Karpas-422 (cell line): ENCODE measurements around the gene PRDM16. TPM values are rescaled to one million over a fixed set of nuclear protein-coding genes. Genes with fewer than 3 reads are reported as not detected.

Experiments used
- DNase-seq: peaks from one replicate; pipeline ENCODE4 v3.0.0-alpha.2; 2015
- H2AFZ ChIP-seq: fragments of 200-600 bp; sonication (generic); 2 replicates; pipeline ENCODE4 v1.6.1; 2014; ENCODE audit warnings: antibody characterized with exemption, low read length, mixed read lengths
- H3K27ac ChIP-seq: fragments of 200-600 bp; sonication (generic); 2 replicates; pipeline ENCODE4 v1.5.1; 2014; ENCODE audit warnings: mild to moderate bottlenecking, low read length, moderate library complexity
- H3K27me3 ChIP-seq: fragments of 200-600 bp; sonication (generic); 2 replicates; pipeline ENCODE4 v1.6.1; 2014; ENCODE audit warnings: low read length, mixed read lengths
- H3K36me3 ChIP-seq: fragments of 200-600 bp; sonication (generic); 2 replicates; pipeline ENCODE4 v1.6.1; 2014; ENCODE audit warnings: low read length, mixed read lengths; ENCODE audit not compliant: insufficient read depth
- H3K4me1 ChIP-seq: fragments of 200-600 bp; sonication (generic); 2 replicates; pipeline ENCODE4 v1.6.1; 2014; ENCODE audit warnings: mild to moderate bottlenecking, low read length, mixed read lengths
- H3K4me2 ChIP-seq: fragments of 200-600 bp; sonication (generic); 2 replicates; pipeline ENCODE4 v1.6.1; 2014; ENCODE audit warnings: low read length, low read depth, mild to moderate bottlenecking; ENCODE audit not compliant: poor library complexity, severe bottlenecking
- H3K4me3 ChIP-seq: fragments of 200-600 bp; sonication (generic); 2 replicates; pipeline ENCODE4 v1.5.1; 2014; ENCODE audit warnings: mild to moderate bottlenecking, antibody characterized with exemption, low read length, mixed read lengths
- H3K79me2 ChIP-seq: fragments of 200-600 bp; sonication (generic); 2 replicates; pipeline ENCODE4 v1.6.1; 2014; ENCODE audit warnings: mild to moderate bottlenecking, low read length, mixed read lengths
- H3K9ac ChIP-seq: fragments of 200-600 bp; sonication (generic); 2 replicates; pipeline ENCODE4 v1.6.0; 2014; ENCODE audit warnings: low read length
- H3K9me2 ChIP-seq: fragments of 200-600 bp; sonication (generic), shearing (Covaris generic); replicated peaks from 2 replicates; pipeline ENCODE4 v1.6.0; 2014; ENCODE audit warnings: mild to moderate bottlenecking, low read length, moderate library complexity; ENCODE audit not compliant: insufficient read depth
- H3K9me3 ChIP-seq: fragments of 300-700, 200-600 bp; sonication (generic); 2 replicates; pipeline ENCODE4 v1.6.1; 2014; ENCODE audit warnings: low read length, mixed read lengths
- H4K20me1 ChIP-seq: fragments of 200-600 bp; sonication (generic); 2 replicates; pipeline ENCODE4 v1.6.1; 2014; ENCODE audit warnings: mild to moderate bottlenecking, antibody characterized with exemption, low read length, low read depth; ENCODE audit not compliant: insufficient read depth
- total RNA-seq: library from RNA; depleted of rRNA; stranded (reverse); fragments of >200 nt; shearing (Covaris generic); gene quantifications from 2 replicates; pipeline ENCODE4 v1.2.3, GENCODE V29; 2014; ENCODE audit warnings: low replicate concordance

PRDM16 gene
- total RNA-seq, 1 experiment from 2014 or later = not detected

GRCh38 chr1:3336641-3337630 is 267.9 kb downstream of the PRDM16 start:
- Histone ChIP-seq H2AFZ (no peak overlapping the region), H3K9me2 (no peaks in the 10 kb centered on the region), H3K4me2 (no peak overlapping the region), H4K20me1 (no peaks in the 10 kb centered on the region), H3K27me3 (no peaks in the 10 kb centered on the region), H3K27ac (no peak overlapping the region), H3K4me3 (no peak overlapping the region), H3K79me2 (no peaks in the 10 kb centered on the region), H3K36me3 (no peaks in the 10 kb centered on the region), H3K4me1 (no peaks in the 10 kb centered on the region), H3K9me3 (peaks cover 10% of the 10 kb centered on the region; the same call in 1 of the 2 replicates), H3K9ac (no peak overlapping the region)
- no peak for DNase-seq

- Histone ChIP-seq H3K4me3 (no peak overlapping the region), H3K27ac (no peak overlapping the region), H3K4me2 (no peak overlapping the region), H3K9me3 (peaks cover 13% of the 10 kb centered on the region; the same call in 1 of the 2 replicates), H3K9me2 (no peaks in the 10 kb centered on the region), H3K9ac (no peak overlapping the region), H2AFZ (no peak overlapping the region), H3K36me3 (no peaks in the 10 kb centered on the region), H4K20me1 (no peaks in the 10 kb centered on the region), H3K27me3 (no peaks in the 10 kb centered on the region), H3K79me2 (no peaks in the 10 kb centered on the region), H3K4me1 (no peaks in the 10 kb centered on the region)
- DNase-seq = no peak
Measured at GRCh38 chr1:3337798-3338724, 269.1 kb downstream of the PRDM16 start.

GRCh38 chr1:3338725-3339070 is 269.7 kb downstream of the PRDM16 start:
- Histone ChIP-seq H3K4me1 (no peaks in the 10 kb centered on the region), H4K20me1 (no peaks in the 10 kb centered on the region), H3K79me2 (no peaks in the 10 kb centered on the region), H3K27ac (no peak overlapping the region), H3K4me2 (no peak overlapping the region), H2AFZ (no peak overlapping the region), H3K9me2 (no peaks in the 10 kb centered on the region), H3K36me3 (no peaks in the 10 kb centered on the region), H3K4me3 (no peak overlapping the region), H3K27me3 (no peaks in the 10 kb centered on the region), H3K9ac (no peak overlapping the region), H3K9me3 (peaks cover 13% of the 10 kb centered on the region; the same call in 1 of the 2 replicates)
- no peak for DNase-seq

GRCh38 chr1:3339856-3340255 is 270.9 kb downstream of the PRDM16 start:
- Histone ChIP-seq H3K27me3 (no peaks in the 10 kb centered on the region), H3K4me3 (no peak overlapping the region), H3K4me1 (no peaks in the 10 kb centered on the region), H3K79me2 (no peaks in the 10 kb centered on the region), H3K9ac (no peak overlapping the region), H3K4me2 (no peak overlapping the region), H3K9me3 (peaks cover 13% of the 10 kb centered on the region; the same call in 1 of the 2 replicates), H3K9me2 (no peaks in the 10 kb centered on the region), H3K27ac (no peak overlapping the region), H3K36me3 (no peaks in the 10 kb centered on the region), H4K20me1 (no peaks in the 10 kb centered on the region), H2AFZ (no peak overlapping the region)
- no peak for DNase-seq

GRCh38 chr1:3340548-3341235 is 271.7 kb downstream of the PRDM16 start:
- Histone ChIP-seq H3K9me2 (no peaks in the 10 kb centered on the region), H3K27me3 (no peaks in the 10 kb centered on the region), H3K9ac (no peak overlapping the region), H3K4me1 (no peaks in the 10 kb centered on the region), H3K4me3 (no peak overlapping the region), H4K20me1 (no peaks in the 10 kb centered on the region), H3K4me2 (no peak overlapping the region), H3K79me2 (no peaks in the 10 kb centered on the region), H3K9me3 (peaks cover 13% of the 10 kb centered on the region; the same call in 1 of the 2 replicates), H3K27ac (no peak overlapping the region), H3K36me3 (no peaks in the 10 kb centered on the region), H2AFZ (no peak overlapping the region)
- DNase-seq = no peak

- H3K36me3 ChIP-seq = no peaks in the 10 kb centered on the region
- no peak overlapping the region for H3K27ac ChIP-seq
- no peaks in the 10 kb centered on the region for H3K27me3 ChIP-seq
- no peaks in the 10 kb centered on the region for H3K9me2 ChIP-seq
- no peaks in the 10 kb centered on the region for H4K20me1 ChIP-seq
- H3K9me3 ChIP-seq = peaks cover 9% of the 10 kb centered on the region; the same call in 1 of the 2 replicates
- H3K4me2 ChIP-seq = no peak overlapping the region
- no peak overlapping the region for H2AFZ ChIP-seq
- H3K79me2 ChIP-seq = no peaks in the 10 kb centered on the region
- no peaks in the 10 kb centered on the region for H3K4me1 ChIP-seq
- H3K4me3 ChIP-seq = no peak overlapping the region
- DNase-seq = no peak
- H3K9ac ChIP-seq = no peak overlapping the region
Measured at GRCh38 chr1:3341236-3341994, 272.4 kb downstream of the PRDM16 start.

GRCh38 chr1:3342960-3343359 is 274.0 kb downstream of the PRDM16 start:
- Histone ChIP-seq H3K27me3 (no peaks in the 10 kb centered on the region), H3K79me2 (no peaks in the 10 kb centered on the region), H3K4me3 (no peak overlapping the region), H3K9ac (no peak overlapping the region), H2AFZ (no peak overlapping the region), H3K27ac (no peak overlapping the region), H3K4me1 (no peaks in the 10 kb centered on the region), H3K4me2 (no peak overlapping the region), H3K9me3 (peaks cover 2% of the 10 kb centered on the region; the same call in 1 of the 2 replicates), H4K20me1 (no peaks in the 10 kb centered on the region), H3K9me2 (no peaks in the 10 kb centered on the region), H3K36me3 (no peaks in the 10 kb centered on the region)
- no peak for DNase-seq
